Measurements from ENCODE around the gene ERGIC1. TPM values are rescaled to one million over a fixed set of nuclear protein-coding genes. Genes with fewer than 3 reads are reported as not detected.

The ERGIC1 gene
- total and polyA plus RNA-seq, 2 of the 8 experiments (the other 6 are each of a cell fraction or from before 2014, with no cell fraction given), result 95.3 to 106 TPM

DNA sequence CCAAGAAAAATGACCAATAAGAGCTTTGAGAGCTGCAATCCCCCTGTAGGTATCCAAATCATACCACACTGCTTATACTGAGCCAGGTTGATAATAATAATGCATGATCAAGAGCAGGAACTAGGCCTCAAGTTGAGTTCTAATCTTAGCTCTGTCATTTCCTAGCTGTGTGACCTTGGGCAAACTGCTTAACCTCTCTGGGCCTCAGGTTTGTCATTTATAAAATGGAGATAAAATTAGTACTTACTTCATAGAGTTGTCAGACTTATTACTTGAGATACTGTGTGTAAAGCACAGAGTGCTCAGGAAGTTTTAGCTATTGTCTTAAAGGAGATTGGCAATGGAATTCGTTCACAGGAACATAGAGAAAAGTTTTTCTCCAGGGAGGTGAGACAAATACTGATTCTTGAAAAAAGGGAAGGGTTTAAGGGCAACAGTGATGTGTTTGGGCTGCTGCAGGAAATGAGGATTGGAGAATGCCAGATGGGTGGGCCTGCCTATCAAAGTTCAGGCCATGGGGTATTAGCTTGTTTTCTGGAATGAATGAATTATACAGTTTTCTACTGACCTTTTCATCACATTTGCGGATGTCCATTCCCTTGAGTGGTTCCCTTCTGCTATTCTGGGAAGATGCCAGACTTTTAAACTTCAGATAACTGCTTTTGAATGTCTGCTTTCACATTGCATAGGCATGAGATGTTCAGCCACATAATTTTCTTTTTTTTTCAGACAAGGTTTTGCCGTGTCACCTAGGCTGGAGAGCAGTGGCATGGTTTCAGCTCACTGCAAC is 139.3 kb downstream of the ERGIC1 start:
- WGBS, 2 experiments (ENCODE audit: extremely low coverage in 1 of 2, insufficient coverage in 1 of 2, insufficient read length in 1 of 2, insufficient replicate concordance in 2 of 2, low coverage in 1 of 2, low lambda C conversion rate in 2 of 2, missing lambda C conversion rate in 1 of 2), result 81% methylated on average over 3 of the region's 3 CpGs; no CpG with 5 or more reads in 1 of the 2 experiments

More for the DNA sequence above, 139.3 kb downstream of the ERGIC1 start:
- Histone ChIP-seq H3K27me3 (replicated peaks in 1 of 4; ENCODE audit: control insufficient read depth in 3 of 4, extremely low read depth in 1 of 4, insufficient read depth in 3 of 4, low read length in 3 of 4) (no peaks in the 10 kb centered on the region), H2AFZ (ENCODE audit: low read length) (no peak overlapping the region), H3K27ac (ENCODE audit: low read depth, low read length) (no peak overlapping the region), H3K18ac (ENCODE audit: extremely low read depth, low read length) (no peak overlapping the region), H3K9me3 (ENCODE audit: insufficient read depth in 2 of 2, low read depth in 1 of 2, low read length in 1 of 2) (no peaks in the 10 kb centered on the region), H3K23me2 (ENCODE audit: low read depth, low read length) (no peaks in the 10 kb centered on the region), H4K5ac (ENCODE audit: insufficient read length, low read depth, low read length) (no peak overlapping the region), H2BK20ac (ENCODE audit: low read length) (no peak overlapping the region), H2BK5ac (ENCODE audit: low read depth, low read length) (no peak overlapping the region), H3K79me1 (ENCODE audit: low read depth, low read length) (no peaks in the 10 kb centered on the region), H4K8ac (ENCODE audit: extremely low read depth, insufficient read depth, low read length) (no peak overlapping the region), H4K20me1 (replicated peaks in 1 of 2; ENCODE audit: control insufficient read depth in 1 of 2, insufficient read depth in 2 of 2, low read length in 2 of 2) (peaks cover 0 to 1% of the 10 kb centered on the region in 2 experiments), H3K9ac (replicated peaks in 1 of 4; ENCODE audit: extremely low read depth in 1 of 4, low read depth in 3 of 4, low read length in 3 of 4) (no peak overlapping the region), H3K4me2 (ENCODE audit: insufficient read depth in 1 of 2, low read depth in 2 of 2, low read length in 2 of 2) (no peak overlapping the region), H3K14ac (ENCODE audit: insufficient read length) (no peak overlapping the region), H3K36me3 (ENCODE audit: control insufficient read depth in 2 of 4, insufficient read depth in 4 of 4, low read length in 3 of 4) (peaks cover 0 to 5% (median 3%) of the 10 kb centered on the region in 4 experiments; a peak in 3 of 8 replicates), H3K4me3 (ENCODE audit: extremely low read depth in 1 of 4, insufficient read depth in 2 of 4, low read depth in 3 of 4, low read length in 4 of 4) (no peak overlapping the region), H3K79me2 (ENCODE audit: control insufficient read depth in 1 of 2, insufficient read depth in 2 of 2, low read length in 2 of 2) (no peaks in the 10 kb centered on the region), H2BK12ac (ENCODE audit: low read depth, low read length) (no peak overlapping the region), H2BK15ac (ENCODE audit: low read length) (no peak overlapping the region), H3K56ac (replicated peaks; ENCODE audit: insufficient read length, low read depth, low read length) (no peak overlapping the region), H4K91ac (replicated peaks; ENCODE audit: insufficient read length, low read length) (no peak overlapping the region), H2AK5ac (ENCODE audit: low read depth, low read length) (no peak overlapping the region), H3K23ac (ENCODE audit: insufficient read length) (no peak overlapping the region), H3K4ac (replicated peaks; ENCODE audit: insufficient read length, low read depth, low read length) (no peak overlapping the region), H2BK120ac (replicated peaks; ENCODE audit: low read depth, low read length) (no peak overlapping the region), H3K4me1 (replicated peaks in 1 of 4; ENCODE audit: control insufficient read depth in 3 of 4, insufficient read depth in 4 of 4, low read length in 3 of 4) (no peaks in the 10 kb centered on the region)
- CTCF ChIA-PET (ENCODE audit: partially characterized antibody), result interaction anchor here (0.7 to 1.8 kb wide), 9 partner anchors 9 to 312 kb away, joined by 3 to 8 read pairs (median 3); partner anchors contain the start of genes BNIP1 and RPL26L1
- FAIRE-seq, result no peak
- peak; percentile 64 for TF ChIP-seq KDM1A (IDR thresholded peaks at IDR 0.05; ENCODE audit: borderline replicate concordance, low read length)
- no peak for TF ChIP-seq POLR2AphosphoS5 (IDR thresholded peaks at IDR 0.05; ENCODE audit: low read depth, low read length)
- POLR2A ChIA-PET (ENCODE audit: partially characterized antibody), result interaction anchor here (0.7 to 1.6 kb wide), 2 partner anchors 10 to 15 kb away, joined by 5 to 7 read pairs; partner anchors contain the start of genes ATP6V0E1 and RPL26L1
- DNase-seq (ENCODE audit: low read depth in 1 of 2, low spot score in 2 of 2), result no peak
